CD14-positive monocyte (primary cell): Measurements from ENCODE around the gene CARS2. TPM values are rescaled to one million over a fixed set of nuclear protein-coding genes. Genes with fewer than 3 reads are reported as not detected.

Experiments
- DNase-seq, 3 donors: peaks; one replicate each; pipeline ENCODE4 v3.0.0-alpha.2; 2011 to 2022
- H2AFZ ChIP-seq: 2 replicates; pipeline ENCODE4 v1.6.0; 2012; ENCODE audit warnings: mild to moderate bottlenecking, low read depth, low read length, inconsistent platforms; ENCODE audit not compliant: insufficient read depth, poor library complexity, severe bottlenecking
- H3K27ac ChIP-seq, 2 donors: 1 replicate in 1 of 2; 2 replicates in 1 of 2; pipeline ENCODE4 v1.5.1; 2012 to 2013; ENCODE audit warnings: low read length in 2 of 2, control low read depth in 1 of 2, inconsistent platforms in 1 of 2, low read depth in 1 of 2, mild to moderate bottlenecking in 1 of 2
- H3K27me3 ChIP-seq, 2 donors: one replicate each; pipeline versions ENCODE4 v1.6.0 to v1.6.1; 2011 to 2013; ENCODE audit warnings: low read length in 2 of 2; ENCODE audit not compliant: control insufficient read depth in 2 of 2, insufficient read depth in 2 of 2
- H3K36me3 ChIP-seq, 2 donors: replicated peaks in 1 of 2; 1 replicate in 1 of 2; 2 replicates in 1 of 2; pipeline versions ENCODE4 v1.5.1 to v1.6.1; 2012 to 2013; ENCODE audit warnings: low read length in 2 of 2, control low read depth in 1 of 2, inconsistent platforms in 1 of 2, mild to moderate bottlenecking in 1 of 2; ENCODE audit not compliant: insufficient read depth in 2 of 2, control insufficient read depth in 1 of 2
- H3K4me1 ChIP-seq, 2 donors: 1 replicate in 1 of 2; 2 replicates in 1 of 2; pipeline versions ENCODE4 v1.5.1 to v1.6.1; 2012 to 2013; ENCODE audit warnings: low read length in 2 of 2, control low read depth in 1 of 2, inconsistent platforms in 1 of 2, mild to moderate bottlenecking in 1 of 2, moderate library complexity in 1 of 2; ENCODE audit not compliant: insufficient read depth in 2 of 2, control insufficient read depth in 1 of 2
- H3K4me2 ChIP-seq: replicated peaks from 2 replicates; pipeline ENCODE3; 2012; ENCODE audit warnings: low read length, moderate library complexity, mild to moderate bottlenecking; ENCODE audit not compliant: poor library complexity, severe bottlenecking; ENCODE audit errors: extremely low read depth
- H3K4me3 ChIP-seq, 3 experiments: fragments of 200-600 bp in 1 of 3; sonication (generic) in 1 of 3; replicated peaks in 1 of 3; 1 replicate in 2 of 3; 2 replicates in 1 of 3; pipeline ENCODE4 v1.5.1; 2011 to 2013; ENCODE audit warnings: low read length in 3 of 3, mild to moderate bottlenecking in 3 of 3, control low read depth in 2 of 3, low read depth in 2 of 3, inconsistent platforms in 1 of 3, moderate library complexity in 1 of 3
- H3K79me2 ChIP-seq: 2 replicates; pipeline ENCODE4 v1.6.0; 2012; ENCODE audit warnings: mild to moderate bottlenecking, control low read depth, inconsistent platforms, low read length, moderate library complexity; ENCODE audit not compliant: insufficient read depth
- H3K9ac ChIP-seq: 2 replicates; pipeline ENCODE4 v1.6.0; 2017; ENCODE audit warnings: low read length, mild to moderate bottlenecking; ENCODE audit not compliant: insufficient read depth, poor library complexity, severe bottlenecking
- H3K9me3 ChIP-seq, 2 donors: replicated peaks in 1 of 2; 1 replicate in 1 of 2; 2 replicates in 1 of 2; pipeline versions ENCODE4 v1.5.1 to v1.6.1; 2012 to 2013; ENCODE audit warnings: low read length in 2 of 2, control low read depth in 1 of 2; ENCODE audit not compliant: control insufficient read depth in 1 of 2, insufficient read depth in 1 of 2
- H4K20me1 ChIP-seq: 2 replicates; pipeline ENCODE4 v1.6.0; 2012; ENCODE audit warnings: mild to moderate bottlenecking, low read length, control low read depth, moderate library complexity; ENCODE audit not compliant: insufficient read depth
- H3K27ac Mint-ChIP-seq, 7 donors: one replicate each; pipeline ENCODE4 v1.8.0; 2020; ENCODE audit warnings: mild to moderate bottlenecking in 7 of 7, mixed read lengths in 7 of 7, moderate library complexity in 6 of 7, inconsistent platforms in 2 of 7
- H3K27me3 Mint-ChIP-seq, 3 donors: one replicate each; pipeline ENCODE4 v1.8.0; 2021 to 2022; ENCODE audit warnings: low read depth in 3 of 3, mild to moderate bottlenecking in 3 of 3, mixed read lengths in 3 of 3, moderate library complexity in 3 of 3, inconsistent platforms in 1 of 3
- H3K36me3 Mint-ChIP-seq, 2 donors: one replicate each; pipeline ENCODE4 v1.8.0; 2020; ENCODE audit warnings: mixed read lengths in 2 of 2, inconsistent platforms in 1 of 2, mild to moderate bottlenecking in 1 of 2
- H3K4me1 Mint-ChIP-seq: one replicate; pipeline ENCODE4 v1.8.0; 2020; ENCODE audit warnings: mild to moderate bottlenecking, mixed read lengths
- H3K4me3 Mint-ChIP-seq, 2 donors: one replicate each; pipeline ENCODE4 v1.8.0; 2020; ENCODE audit warnings: mild to moderate bottlenecking in 2 of 2, mixed read lengths in 2 of 2, moderate library complexity in 1 of 2
- H3K9me3 Mint-ChIP-seq, 7 donors: one replicate each; pipeline ENCODE4 v1.8.0; 2020 to 2022; ENCODE audit warnings: mixed read lengths in 7 of 7, mild to moderate bottlenecking in 6 of 7, moderate library complexity in 6 of 7, inconsistent platforms in 2 of 7
- CTCF ChIP-seq: fragments of 200-600 bp; IDR thresholded peaks from one replicate; pipeline ENCODE4 v1.8.0; 2022; ENCODE audit warnings: antibody characterized with exemption, mild to moderate bottlenecking
- WGBS: methylation state at CpG from one replicate; pipeline ENCODE4 v1.1.5; 2013; ENCODE audit warnings: missing lambda C conversion rate; ENCODE audit not compliant: insufficient coverage; 5-methylcytosine and 5-hydroxymethylcytosine counted together
- intact Hi-C, 2 donors: fragments of 100-400 bp; cut with micrococcal nuclease; formaldehyde crosslinking; loops; one replicate each; pipeline versions ENCODE4 v1.15.0 to v1.15.1; 2023
- polyA plus RNA-seq, 3 donors: library from polyadenylated mRNA; depleted of rRNA in 1 of 3; unstranded in 2 of 3; stranded (reverse) in 1 of 3; fragments of 300-500 nt in 2 of 3; fragments of >200 nt in 1 of 3; fragmentation: Illumina TruSeq in 2 of 3; gene quantifications; 1 replicate in 2 of 3; 2 replicates in 1 of 3; pipeline ENCODE4 v1.2.3, GENCODE V29; 2012 to 2021

Gene CARS2
- polyA plus RNA-seq, 3 donors = 130 to 305 (median 227) TPM

- peaks cover 15 to 30% (median 24%) of the 10 kb centered on the region in 7 donors for H3K9me3 Mint-ChIP-seq
Measured at GRCh38 chr13:110746438-110746837, 40.5 kb upstream of the CARS2 start.

GRCh38 chr13:110743687-110744086, 37.8 kb upstream of the CARS2 start:
- H3K9me3 Mint-ChIP-seq = peaks cover 19 to 30% (median 25%) of the 10 kb centered on the region in 7 donors
- no peaks in the 10 kb centered on the region for H3K4me1 Mint-ChIP-seq
- peaks cover 0 to 3% (median 0%) of the 10 kb centered on the region in 3 donors for H3K27me3 Mint-ChIP-seq
- no peak overlapping the region for H3K4me2 ChIP-seq
- no peak overlapping the region for H3K9ac ChIP-seq
- H4K20me1 ChIP-seq = no peaks in the 10 kb centered on the region
- intact Hi-C loops = no loop called here
- no peak for DNase-seq
- H3K27me3 ChIP-seq = no peaks in the 10 kb centered on the region
- no peak overlapping the region for H3K27ac Mint-ChIP-seq
- H2AFZ ChIP-seq = no peak overlapping the region
- H3K4me1 ChIP-seq = no peaks in the 10 kb centered on the region
- no peak overlapping the region for H3K27ac ChIP-seq
- H3K9me3 ChIP-seq = peaks cover 13 to 14% of the 10 kb centered on the region in 2 donors
- TF ChIP-seq CTCF = no peak
- H3K36me3 ChIP-seq = no peaks in the 10 kb centered on the region
- H3K4me3 ChIP-seq = no peak overlapping the region
- H3K79me2 ChIP-seq = no peaks in the 10 kb centered on the region
- 100% methylated on average over 1 of the region's 1 CpG for WGBS
- no peaks in the 10 kb centered on the region for H3K36me3 Mint-ChIP-seq
- no peak overlapping the region for H3K4me3 Mint-ChIP-seq

More at GRCh38 chr13:110746438-110746837, 40.5 kb upstream of the CARS2 start:
- H3K27ac Mint-ChIP-seq = peak overlapping the region in 1 of 7 donors; percentile 63
- peaks cover 0 to 3% (median 2%) of the 10 kb centered on the region in 3 donors for H3K27me3 Mint-ChIP-seq
- Histone ChIP-seq H3K36me3 (no peaks in the 10 kb centered on the region), H3K79me2 (no peaks in the 10 kb centered on the region), H3K4me1 (no peaks in the 10 kb centered on the region), H3K4me2 (no peak overlapping the region), H4K20me1 (no peaks in the 10 kb centered on the region), H3K9me3 (peaks cover 11 to 15% of the 10 kb centered on the region in 2 donors), H3K27me3 (no peaks in the 10 kb centered on the region), H3K9ac (no peak overlapping the region), H3K4me3 (no peak overlapping the region), H3K27ac (no peak overlapping the region), H2AFZ (no peak overlapping the region)
- peaks cover 3% of the 10 kb centered on the region in 2 donors for H3K36me3 Mint-ChIP-seq
- intact Hi-C loops = no loop called here
- DNase-seq = no peak
- no CpG with 5 or more reads among the region's 1 CpG for WGBS
- no peaks in the 10 kb centered on the region for H3K4me1 Mint-ChIP-seq
- TF ChIP-seq CTCF = no peak
- no peak overlapping the region for H3K4me3 Mint-ChIP-seq
